IMR-90 (cell line): ENCODE data around the gene EHMT1. TPM values are rescaled to one million over a fixed set of nuclear protein-coding genes. Genes with fewer than 3 reads are reported as not detected.

Experiments used
- ATAC-seq: fragments of 200-7000 bp; cut with Tn5 transposase; 2 replicates; pipeline ENCODE4 v1.9.1; 2020; ENCODE audit warnings: low read depth, mild to moderate bottlenecking, moderate library complexity
- BruUV-seq: library from RNA; stranded (reverse); fragments of 400-500 nt; replicated peaks from 2 replicates; lab custom pipeline; 2021; lab: Mats Ljungman, UMichigan
- CTCF ChIA-PET: fragments of 300-600 bp; formaldehyde crosslinking; extraction: SDS; loops from one replicate; lab custom pipeline; 2021; ENCODE audit warnings: antibody characterized with exemption; lab: Yijun Ruan, JAX
- POLR2A ChIA-PET: fragments of 300-600 bp; sonication (Branson Sonifier 250); formaldehyde crosslinking; loops from one replicate; lab custom pipeline; 2022; ENCODE audit warnings: antibody characterized with exemption; ENCODE audit not compliant: unreplicated experiment; lab: Charles Lee
- DNase-seq: peaks from one replicate; pipeline ENCODE4 v3.0.0; 2013
- H2AFZ ChIP-seq: replicated peaks from 2 replicates; pipeline ENCODE3; 2013; ENCODE audit warnings: low read length, mild to moderate bottlenecking; ENCODE audit not compliant: poor library complexity
- H2AK5ac ChIP-seq: 2 replicates; pipeline ENCODE4 v1.6.1; 2013; ENCODE audit warnings: low read depth, low read length, inconsistent platforms
- H2AK9ac ChIP-seq: replicated peaks from 2 replicates; pipeline ENCODE3; 2013; ENCODE audit warnings: mild to moderate bottlenecking, low read depth, low read length, moderate library complexity; ENCODE audit not compliant: poor library complexity
- H2BK120ac ChIP-seq: 2 replicates; pipeline ENCODE4 v1.6.1; 2013; ENCODE audit warnings: low read depth, low read length, inconsistent platforms
- H2BK15ac ChIP-seq: 3 replicates; pipeline ENCODE4 v1.6.1; 2013; ENCODE audit warnings: low read depth, low read length, inconsistent platforms
- H2BK20ac ChIP-seq: 2 replicates; pipeline ENCODE4 v1.6.1; 2013; ENCODE audit warnings: low read depth, mild to moderate bottlenecking, inconsistent platforms, low read length, moderate library complexity
- H2BK5ac ChIP-seq: 2 replicates; pipeline ENCODE4 v1.6.1; 2013; ENCODE audit warnings: mild to moderate bottlenecking, low read depth, low read length, inconsistent platforms; ENCODE audit not compliant: poor library complexity, severe bottlenecking
- H3K14ac ChIP-seq: replicated peaks from 2 replicates; pipeline ENCODE4 v1.6.1; 2013; ENCODE audit warnings: low read depth, low read length, inconsistent platforms
- H3K18ac ChIP-seq: 2 replicates; pipeline ENCODE4 v1.6.1; 2013; ENCODE audit warnings: low read depth, low read length, control low read depth
- H3K23ac ChIP-seq: 2 replicates; pipeline ENCODE4 v1.6.1; 2013; ENCODE audit warnings: low read depth, low read length, inconsistent platforms
- H3K27ac ChIP-seq: 2 replicates; pipeline ENCODE4 v1.5.1; 2013; ENCODE audit warnings: mild to moderate bottlenecking, control low read depth, low read length; ENCODE audit not compliant: insufficient read depth
- H3K27me3 ChIP-seq: 2 replicates; pipeline ENCODE4 v1.6.1; 2013; ENCODE audit warnings: low read length; ENCODE audit not compliant: control insufficient read depth, insufficient read depth
- H3K36me3 ChIP-seq: 2 replicates; pipeline ENCODE4 v1.6.1; 2013; ENCODE audit warnings: low read length, mixed read lengths; ENCODE audit not compliant: control insufficient read depth, insufficient read depth
- H3K4ac ChIP-seq: 2 replicates; pipeline ENCODE4 v1.6.1; 2013; ENCODE audit warnings: low read depth, low read length, inconsistent platforms
- H3K4me1 ChIP-seq: 2 replicates; pipeline ENCODE4 v1.6.1; 2013; ENCODE audit warnings: low read length, mixed read lengths; ENCODE audit not compliant: control insufficient read depth, insufficient read depth
- H3K4me2 ChIP-seq: 2 replicates; pipeline ENCODE4 v1.6.1; 2013; ENCODE audit warnings: low read depth, mild to moderate bottlenecking, control low read depth, low read length, moderate library complexity
- H3K4me3 ChIP-seq: 2 replicates; pipeline ENCODE4 v1.5.1; 2013; ENCODE audit warnings: low read depth, mild to moderate bottlenecking, control low read depth, low read length, moderate library complexity; ENCODE audit not compliant: insufficient read depth
- H3K56ac ChIP-seq: 2 replicates; pipeline ENCODE4 v1.6.1; 2013; ENCODE audit warnings: low read length, inconsistent platforms; ENCODE audit not compliant: insufficient read depth; ENCODE audit errors: extremely low read depth
- H3K79me1 ChIP-seq, 2 experiments: 2 replicates each; pipeline ENCODE4 v1.6.1; 2013; ENCODE audit warnings: low read length in 2 of 2, inconsistent platforms in 1 of 2, low read depth in 1 of 2
- H3K9ac ChIP-seq: 2 replicates; pipeline ENCODE4 v1.6.1; 2013; ENCODE audit warnings: low read depth, low read length, control low read depth
- H3K9me1 ChIP-seq: 2 replicates; pipeline ENCODE4 v1.6.1; 2013; ENCODE audit warnings: low read length, inconsistent platforms; ENCODE audit not compliant: insufficient read depth
- H3K9me3 ChIP-seq: 2 replicates; pipeline ENCODE4 v1.6.1; 2013; ENCODE audit warnings: low read length; ENCODE audit not compliant: control insufficient read depth, insufficient read depth
- H4K20me1 ChIP-seq: 2 replicates; pipeline ENCODE4 v1.6.1; 2013; ENCODE audit warnings: low read length, inconsistent platforms; ENCODE audit not compliant: insufficient read depth
- H4K5ac ChIP-seq: 2 replicates; pipeline ENCODE4 v1.6.1; 2013; ENCODE audit warnings: mild to moderate bottlenecking, low read depth, low read length, control low read depth
- H4K8ac ChIP-seq, 2 experiments: 2 replicates each; pipeline ENCODE4 v1.6.1; 2013; ENCODE audit warnings: low read depth in 2 of 2, low read length in 2 of 2, control low read depth in 1 of 2, inconsistent platforms in 1 of 2
- H4K91ac ChIP-seq: 2 replicates; pipeline ENCODE4 v1.6.1; 2013; ENCODE audit warnings: low read depth, low read length, inconsistent platforms; ENCODE audit not compliant: insufficient read depth
- BHLHE40 ChIP-seq: fragments of 150-350 bp; IDR thresholded peaks from 2 replicates; pipeline ENCODE4 v1.6.1; 2016; ENCODE audit warnings: mild to moderate bottlenecking, low read depth, low read length
- CEBPB ChIP-seq: IDR thresholded peaks from 2 replicates; pipeline ENCODE4 v1.6.1; 2012; ENCODE audit warnings: low read depth, low read length, improper control_type of control experiment
- CHD1 ChIP-seq: IDR thresholded peaks from 2 replicates; pipeline ENCODE4 v1.6.1; 2012; ENCODE audit warnings: low read depth, low read length, improper control_type of control experiment
- CTCF ChIP-seq: conservative IDR thresholded peaks from 2 replicates; pipeline ENCODE4 v1.5.1; 2012; ENCODE audit warnings: mild to moderate bottlenecking, low read depth, low read length, improper control_type of control experiment
- ELK1 ChIP-seq: fragments of 150-350 bp; IDR thresholded peaks from 2 replicates; pipeline ENCODE4 v1.6.1; 2016; ENCODE audit warnings: low read depth, mild to moderate bottlenecking, low read length, moderate library complexity, borderline replicate concordance
- FOS ChIP-seq: fragments of 150-350 bp; IDR thresholded peaks from 2 replicates; pipeline ENCODE4 v1.6.1; 2016; ENCODE audit warnings: low read depth, low read length
- MAFK ChIP-seq: IDR thresholded peaks from 2 replicates; pipeline ENCODE4 v1.6.1; 2012; ENCODE audit warnings: low read depth, low read length, improper control_type of control experiment
- MAZ ChIP-seq: IDR thresholded peaks from 2 replicates; pipeline ENCODE4 v1.6.1; 2012; ENCODE audit warnings: low read depth, mild to moderate bottlenecking, low read length, improper control_type of control experiment, moderate library complexity, borderline replicate concordance
- MXI1 ChIP-seq: IDR thresholded peaks from 2 replicates; pipeline ENCODE4 v1.6.1; 2012; ENCODE audit warnings: low read depth, mild to moderate bottlenecking, low read length, moderate library complexity, borderline replicate concordance
- NFE2L2 ChIP-seq: fragments of 150-350 bp; IDR thresholded peaks from 2 replicates; pipeline ENCODE4 v1.6.1; 2016; ENCODE audit warnings: low read depth, mild to moderate bottlenecking, low read length
- RAD21 ChIP-seq: IDR thresholded peaks from 2 replicates; pipeline ENCODE4 v1.6.1; 2012; ENCODE audit warnings: low read length, improper control_type of control experiment
- RCOR1 ChIP-seq: IDR thresholded peaks from 2 replicates; pipeline ENCODE4 v1.6.1; 2012; ENCODE audit warnings: mild to moderate bottlenecking, low read length, improper control_type of control experiment; ENCODE audit not compliant: insufficient replicate concordance
- RFX5 ChIP-seq: IDR thresholded peaks from 2 replicates; pipeline ENCODE4 v1.8.0; 2012; ENCODE audit warnings: low read depth, mild to moderate bottlenecking, low read length, moderate library complexity
- WGBS, 2 experiments: methylation state at CpG; one replicate each; pipeline versions ENCODE4 v1.1.5 to v1.1.7; 2013; ENCODE audit warnings: missing lambda C conversion rate in 2 of 2; ENCODE audit not compliant: insufficient read length in 1 of 2; ENCODE audit errors: extremely low coverage in 2 of 2; 5-methylcytosine and 5-hydroxymethylcytosine counted together
- dilution Hi-C: fragments of 300-500 bp; cut with HindIII; formaldehyde crosslinking; loops from one replicate; pipeline ENCODE4 v1.14.3; 2018; ENCODE audit warnings: low sequenced_read_pairs; ENCODE audit not compliant: unreplicated experiment
- in situ Hi-C: fragments of 300-500 bp; cut with MboI; formaldehyde crosslinking; loops from 3 replicates; pipeline ENCODE4 v1.14.3; 2019; ENCODE audit warnings: low sequenced_read_pairs, inconsistent platforms, mixed read lengths
- intact Hi-C: fragments of 100-400 bp; cut with micrococcal nuclease; formaldehyde crosslinking; loops from 2 replicates; pipeline ENCODE4 v1.10.0; 2022
- polyA plus RNA-seq, 3 experiments: library from polyadenylated mRNA; depleted of rRNA; stranded (reverse); fragments of >200 nt; gene quantifications; 2 replicates each; pipeline ENCODE4 v1.2.3, GENCODE V29; 2012; ENCODE audit warnings: low replicate concordance in 1 of 3
- total RNA-seq: library from RNA; depleted of rRNA; stranded (reverse); fragments of >200 nt; gene quantifications from 2 replicates; pipeline ENCODE4 v1.2.3, GENCODE V29; 2012

Gene EHMT1
- total and polyA plus RNA-seq, 2 of the 4 experiments (the other 2 are of a cell fraction): 32.8 to 35.1 TPM

GRCh38 chr9:137837345-137838278 lies 218.8 kb downstream of the EHMT1 start:
- Histone ChIP-seq H3K4me1 (no peaks in the 10 kb centered on the region), H4K5ac (no peak overlapping the region), H2BK120ac (no peak overlapping the region), H3K14ac (no peak overlapping the region), H3K36me3 (peaks cover 39% of the 10 kb centered on the region), H3K18ac (no peak overlapping the region), H2BK20ac (no peak overlapping the region), H3K23ac (no peak overlapping the region), H4K91ac (no peak overlapping the region), H4K8ac (no peak overlapping the region), H3K4me2 (no peak overlapping the region), H3K4ac (no peak overlapping the region), H3K9me3 (peaks cover 4% of the 10 kb centered on the region; the same call in 1 of the 2 replicates), H2BK5ac (no peak overlapping the region), H4K20me1 (no peaks in the 10 kb centered on the region), H3K9ac (no peak overlapping the region), H2BK15ac (no peak overlapping the region), H3K56ac (no peak overlapping the region), H3K27me3 (no peaks in the 10 kb centered on the region), H2AFZ (no peak overlapping the region), H2AK9ac (no peak overlapping the region), H3K4me3 (no peak overlapping the region), H3K9me1 (no peaks in the 10 kb centered on the region), H2AK5ac (no peak overlapping the region), H3K79me1 (no peaks in the 10 kb centered on the region; a peak in 1 of 4 replicates), H3K27ac (no peak overlapping the region)
- WGBS, 2 experiments: 100% methylated on average over 1 of the region's 20 CpGs; no CpG with 5 or more reads in 1 of the 2 experiments
- no TSS peak for BruUV-seq
- DNase-seq (no peak), ATAC-seq (no peak; the same call in 1 of the 2 replicates)
- dilution Hi-C loops (no loop called here), in situ Hi-C loops (no loop called here), intact Hi-C loops (no loop called here)
- ChIA-PET POLR2A (no interaction called here), CTCF (no interaction called here)
- TF ChIP-seq BHLHE40 (no peak), RCOR1 (no peak), RAD21 (no peak), CTCF (no peak), MXI1 (no peak), NFE2L2 (no peak), RFX5 (no peak), CHD1 (no peak), ELK1 (no peak), MAFK (no peak), FOS (no peak), MAZ (no peak), CEBPB (no peak)
